ENCODE results near the gene TMEM174.

Gene TMEM174

DNA sequence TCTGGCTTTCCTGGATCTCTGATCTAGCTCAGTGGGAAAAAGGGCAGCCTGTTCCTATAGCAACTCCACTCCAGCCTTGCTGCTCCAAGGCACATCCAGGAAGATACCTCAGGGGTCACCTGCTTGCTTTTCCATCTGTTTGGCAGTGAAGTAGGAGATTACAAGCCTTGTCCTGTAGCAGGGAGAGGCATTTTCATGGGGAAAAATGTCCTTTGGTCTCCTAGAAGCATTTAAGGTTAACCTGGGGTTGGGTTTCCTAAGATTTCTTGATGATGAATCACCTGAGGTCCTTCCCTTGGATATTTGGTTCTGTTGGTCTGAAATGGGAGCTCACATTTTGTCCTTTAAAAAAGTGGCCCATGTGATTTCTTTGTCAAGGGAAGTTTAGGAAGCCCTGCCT lies 1.5 kb upstream of the TMEM174 start:
- no peak for TF ChIP-seq ZFX (IDR thresholded peaks at IDR 0.05)
- TF ChIP-seq, protein P1, sequence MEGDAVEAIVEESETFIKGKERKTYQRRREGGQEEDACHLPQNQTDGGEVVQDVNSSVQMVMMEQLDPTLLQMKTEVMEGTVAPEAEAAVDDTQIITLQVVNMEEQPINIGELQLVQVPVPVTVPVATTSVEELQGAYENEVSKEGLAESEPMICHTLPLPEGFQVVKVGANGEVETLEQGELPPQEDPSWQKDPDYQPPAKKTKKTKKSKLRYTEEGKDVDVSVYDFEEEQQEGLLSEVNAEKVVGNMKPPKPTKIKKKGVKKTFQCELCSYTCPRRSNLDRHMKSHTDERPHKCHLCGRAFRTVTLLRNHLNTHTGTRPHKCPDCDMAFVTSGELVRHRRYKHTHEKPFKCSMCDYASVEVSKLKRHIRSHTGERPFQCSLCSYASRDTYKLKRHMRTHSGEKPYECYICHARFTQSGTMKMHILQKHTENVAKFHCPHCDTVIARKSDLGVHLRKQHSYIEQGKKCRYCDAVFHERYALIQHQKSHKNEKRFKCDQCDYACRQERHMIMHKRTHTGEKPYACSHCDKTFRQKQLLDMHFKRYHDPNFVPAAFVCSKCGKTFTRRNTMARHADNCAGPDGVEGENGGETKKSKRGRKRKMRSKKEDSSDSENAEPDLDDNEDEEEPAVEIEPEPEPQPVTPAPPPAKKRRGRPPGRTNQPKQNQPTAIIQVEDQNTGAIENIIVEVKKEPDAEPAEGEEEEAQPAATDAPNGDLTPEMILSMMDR (conservative IDR thresholded peaks at IDR 0.05): no peak
- H3K27ac ChIP-seq: no peak overlapping the region

DNA sequence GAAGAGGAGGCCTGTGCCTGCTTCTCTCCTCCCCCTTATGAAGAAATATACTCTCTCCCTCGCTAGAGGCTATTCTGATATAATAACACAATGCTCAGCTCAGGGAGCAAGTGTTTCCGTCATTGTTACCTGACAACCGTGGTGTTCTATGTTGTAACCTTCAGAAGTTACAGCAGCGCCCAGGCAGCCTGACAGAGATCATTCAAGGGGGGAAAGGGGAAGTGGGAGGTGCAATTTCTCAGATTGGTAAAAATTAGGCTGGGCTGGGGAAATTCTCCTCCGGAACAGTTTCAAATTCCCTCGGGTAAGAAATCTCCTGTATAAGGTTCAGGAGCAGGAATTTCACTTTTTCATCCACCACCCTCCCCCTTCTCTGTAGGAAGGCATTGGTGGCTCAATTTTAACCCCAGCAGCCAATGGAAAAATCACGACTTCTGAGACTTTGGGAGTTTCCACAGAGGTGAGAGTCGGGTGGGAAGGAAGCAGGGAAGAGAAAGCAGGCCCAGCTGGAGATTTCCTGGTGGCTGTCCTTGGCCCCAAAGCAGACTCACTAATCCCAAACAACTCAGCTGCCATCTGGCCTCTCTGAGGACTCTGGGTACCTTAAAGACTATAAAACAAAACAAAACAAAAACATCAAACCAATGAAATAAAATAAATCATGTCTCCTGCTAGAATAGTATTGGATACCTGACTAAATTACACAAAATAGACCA lies 1.3 kb downstream of the TMEM174 start:
- no peak overlapping the region for H3K27ac ChIP-seq
- TF ChIP-seq, protein P1 (conservative IDR thresholded peaks at IDR 0.05): no peak
- no peak for TF ChIP-seq ZFX (IDR thresholded peaks at IDR 0.05)

GRCh38 chr5:73176250-73176649 lies 3.3 kb downstream of the TMEM174 start:
- TF ChIP-seq ZFX (IDR thresholded peaks at IDR 0.05): no peak
- TF ChIP-seq, protein P1 (conservative IDR thresholded peaks at IDR 0.05): no peak

DNA sequence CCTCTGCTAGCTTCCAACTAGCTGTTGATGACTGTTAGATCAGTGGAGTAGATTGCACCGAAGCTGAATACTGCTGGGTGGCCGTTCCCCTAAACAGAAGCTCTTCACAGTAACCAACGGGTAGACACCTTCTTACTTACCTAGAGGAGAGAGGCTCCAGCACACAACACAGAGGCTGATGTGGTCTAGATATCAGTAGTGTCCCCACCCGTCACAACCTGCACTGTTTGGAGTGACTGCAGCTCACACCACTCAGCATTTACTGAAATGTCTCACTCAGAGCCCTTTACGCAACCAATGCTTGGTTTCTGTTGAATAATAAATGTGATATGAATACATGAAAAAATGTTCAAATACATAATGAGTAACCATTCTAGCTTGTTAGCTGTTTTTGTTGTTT lies 5.3 kb downstream of the TMEM174 start:
- no peak overlapping the region for H3K27ac ChIP-seq
- TF ChIP-seq ZFX (IDR thresholded peaks at IDR 0.05): no peak
- TF ChIP-seq, protein P1 (conservative IDR thresholded peaks at IDR 0.05): no peak

More at GRCh38 chr5:73176250-73176649, 3.3 kb downstream of the TMEM174 start:
- H3K27ac ChIP-seq: no peak overlapping the region

DNA sequence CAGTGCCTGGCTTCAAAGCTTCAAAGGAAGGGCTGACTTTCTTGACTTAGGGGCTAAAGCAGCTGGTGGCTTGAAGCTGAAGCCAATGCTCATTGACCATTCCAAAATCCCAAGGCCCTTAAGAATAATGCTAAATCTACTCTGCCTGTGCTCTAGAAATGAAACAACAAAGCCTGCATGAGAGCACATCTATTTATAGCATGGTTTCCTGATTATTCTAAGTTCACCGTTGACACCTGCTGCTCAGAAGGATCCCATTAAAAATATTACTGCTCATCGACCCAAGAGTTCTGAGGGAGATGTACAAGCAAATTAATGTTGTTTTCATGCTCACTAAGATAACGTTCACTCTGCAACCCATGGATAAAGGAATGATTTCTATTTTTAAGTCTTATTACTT lies 6.7 kb downstream of the TMEM174 start:
- TF ChIP-seq ZFX (IDR thresholded peaks at IDR 0.05): no peak
- TF ChIP-seq, protein P1 (conservative IDR thresholded peaks at IDR 0.05): no peak

DNA sequence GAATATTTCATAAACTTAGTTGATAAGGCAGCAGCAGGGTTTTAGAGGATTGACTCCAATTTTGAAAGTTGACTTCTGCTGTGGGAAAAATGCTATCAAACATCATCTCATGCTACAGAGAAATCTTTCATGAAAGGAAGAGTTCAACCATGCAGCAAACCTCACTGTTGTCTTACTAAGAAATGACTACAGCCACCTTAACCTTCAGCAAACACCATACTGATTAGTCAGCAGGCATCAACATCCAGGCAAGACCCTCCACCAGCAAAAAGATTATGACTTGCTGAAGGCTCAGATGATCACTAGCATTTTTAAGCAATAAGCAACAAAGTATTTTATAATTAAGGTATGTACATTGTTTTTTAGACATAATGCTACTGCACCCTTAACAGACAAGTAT lies 7.6 kb downstream of the TMEM174 start:
- no peak overlapping the region for H3K27ac ChIP-seq
- TF ChIP-seq ZFX (IDR thresholded peaks at IDR 0.05): no peak
- TF ChIP-seq, protein P1 (conservative IDR thresholded peaks at IDR 0.05): no peak

More for the DNA sequence above, 6.7 kb downstream of the TMEM174 start:
- no peak overlapping the region for H3K27ac ChIP-seq

DNA sequence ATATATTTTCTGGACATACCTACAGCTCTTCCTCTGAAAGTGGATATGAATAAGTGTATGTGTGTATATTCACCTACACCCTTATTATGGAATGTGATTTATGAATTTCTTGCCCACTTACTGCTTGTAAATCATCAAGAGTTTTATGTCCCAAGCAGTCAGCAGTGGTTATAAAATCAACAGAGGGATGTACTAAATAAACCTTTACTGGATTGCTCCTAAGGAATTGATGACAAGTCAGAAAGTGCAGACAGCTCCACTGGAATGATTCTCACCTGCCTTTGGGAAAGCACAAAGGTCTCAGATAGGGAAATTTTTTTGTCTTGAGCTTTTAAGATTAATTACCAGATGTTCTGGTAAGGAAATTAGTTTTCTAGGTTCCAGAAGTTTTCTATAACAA lies 9.3 kb downstream of the TMEM174 start:
- no peak for TF ChIP-seq ZFX (IDR thresholded peaks at IDR 0.05)
- TF ChIP-seq, protein P1 (conservative IDR thresholded peaks at IDR 0.05): no peak
- no peak overlapping the region for H3K27ac ChIP-seq

Data from C4-2B (cell line).